T-cell (primary cell): Measurements from ENCODE around the gene ENO4. TPM values are rescaled to one million over a fixed set of nuclear protein-coding genes. Genes with fewer than 3 reads are reported as not detected.

Source experiments
- ATAC-seq, 4 experiments: fragments of 200-7000 bp in 3 of 4; fragments of 150-1000 bp in 1 of 4; cut with Tn5 transposase; replicated peaks in 1 of 4; 1 replicate in 3 of 4; 2 replicates in 1 of 4; pipeline ENCODE4 v1.10.0; 2021; ENCODE audit warnings: moderate library complexity in 3 of 4, mild to moderate bottlenecking in 2 of 4, moderate number of reproducible peaks in 1 of 4
- CTCF ChIA-PET, 2 donors: fragments of 300-600 bp; sonication (Branson Sonifier 250); formaldehyde crosslinking; loops; one replicate each; lab custom pipeline; 2022; ENCODE audit warnings: antibody characterized with exemption in 2 of 2; lab: Charles Lee
- POLR2A ChIA-PET, 2 donors: fragments of 300-600 bp; sonication (Branson Sonifier 250); formaldehyde crosslinking; loops; one replicate each; lab custom pipeline; 2022; ENCODE audit warnings: antibody characterized with exemption in 2 of 2; lab: Charles Lee
- DNase-seq, 35 experiments: peaks; one replicate each; pipeline versions ENCODE4 v3.0.0 to v3.0.0-alpha.2; 2013 to 2023
- H3K27ac ChIP-seq: one replicate; pipeline ENCODE4 v1.5.1; 2013; ENCODE audit warnings: low read length
- H3K27me3 ChIP-seq, 2 experiments: replicated peaks in 1 of 2; 1 replicate in 1 of 2; 2 replicates in 1 of 2; pipeline versions ENCODE4 v1.6.1 to v1.7.0; 2013; ENCODE audit warnings: low read length in 1 of 2, mixed read lengths in 1 of 2; ENCODE audit not compliant: control insufficient read depth in 2 of 2, insufficient read depth in 2 of 2; ENCODE audit errors: extremely low read depth in 1 of 2
- H3K36me3 ChIP-seq, 2 donors: 1 replicate in 1 of 2; 2 replicates in 1 of 2; pipeline versions ENCODE4 v1.6.1 to v1.7.0; 2013; ENCODE audit warnings: low read length in 1 of 2; ENCODE audit not compliant: control insufficient read depth in 2 of 2, insufficient read depth in 1 of 2; ENCODE audit errors: extremely low read depth in 1 of 2
- H3K4me1 ChIP-seq, 2 experiments: 1 replicate in 1 of 2; 2 replicates in 1 of 2; pipeline versions ENCODE4 v1.6.1 to v1.7.0; 2013; ENCODE audit warnings: low read length in 2 of 2, mixed read lengths in 1 of 2; ENCODE audit not compliant: insufficient read depth in 2 of 2, control insufficient read depth in 1 of 2; ENCODE audit errors: extremely low read depth in 1 of 2
- H3K4me3 ChIP-seq, 2 donors: 1 replicate in 1 of 2; 2 replicates in 1 of 2; pipeline versions ENCODE4 v1.5.1 to v1.7.0; 2013; ENCODE audit warnings: mild to moderate bottlenecking in 2 of 2, low read length in 1 of 2, moderate library complexity in 1 of 2; ENCODE audit not compliant: control insufficient read depth in 1 of 2; ENCODE audit errors: extremely low read depth in 1 of 2
- H3K9me3 ChIP-seq: 2 replicates; pipeline ENCODE4 v1.7.0; 2013
- H3K27ac Mint-ChIP-seq, 2 donors: one replicate each; pipeline ENCODE4 v1.8.0; 2020 to 2021; ENCODE audit warnings: mild to moderate bottlenecking in 2 of 2, mixed read lengths in 2 of 2
- H3K27me3 Mint-ChIP-seq, 2 donors: one replicate each; pipeline ENCODE4 v1.8.0; 2021 to 2022; ENCODE audit warnings: mixed read lengths in 2 of 2
- H3K36me3 Mint-ChIP-seq: one replicate; pipeline ENCODE4 v1.8.0; 2021; ENCODE audit warnings: mixed read lengths
- H3K4me1 Mint-ChIP-seq, 3 donors: one replicate each; pipeline ENCODE4 v1.8.0; 2020 to 2022; ENCODE audit warnings: mixed read lengths in 3 of 3, mild to moderate bottlenecking in 1 of 3
- H3K4me3 Mint-ChIP-seq, 3 donors: one replicate each; pipeline ENCODE4 v1.8.0; 2020 to 2022; ENCODE audit warnings: mild to moderate bottlenecking in 3 of 3, mixed read lengths in 3 of 3, moderate library complexity in 3 of 3
- H3K9me3 Mint-ChIP-seq, 3 donors: one replicate each; pipeline ENCODE4 v1.8.0; 2020 to 2022; ENCODE audit warnings: mixed read lengths in 3 of 3
- WGBS: methylation state at CpG from one replicate; pipeline ENCODE4 v1.1.5; 2013; ENCODE audit warnings: missing lambda C conversion rate; ENCODE audit not compliant: insufficient coverage; 5-methylcytosine and 5-hydroxymethylcytosine counted together
- total RNA-seq, 35 experiments: library from RNA in 6 of 35; stranded (reverse) in 6 of 35; fragments of 120-200 nt in 1 of 35; gene quantifications; one replicate each; pipeline versions ENCODE4 v1.2.1 to v1.2.4 and lab custom pipeline; 2013 to 2026

The ENO4 gene
- total RNA-seq (not detected), total RNA-seq (lab: John Stamatoyannopoulos, UW) (0 to 0.14 (median 0) reads per million in 29 experiments)
- not detected for total RNA-seq (2013)

DNA sequence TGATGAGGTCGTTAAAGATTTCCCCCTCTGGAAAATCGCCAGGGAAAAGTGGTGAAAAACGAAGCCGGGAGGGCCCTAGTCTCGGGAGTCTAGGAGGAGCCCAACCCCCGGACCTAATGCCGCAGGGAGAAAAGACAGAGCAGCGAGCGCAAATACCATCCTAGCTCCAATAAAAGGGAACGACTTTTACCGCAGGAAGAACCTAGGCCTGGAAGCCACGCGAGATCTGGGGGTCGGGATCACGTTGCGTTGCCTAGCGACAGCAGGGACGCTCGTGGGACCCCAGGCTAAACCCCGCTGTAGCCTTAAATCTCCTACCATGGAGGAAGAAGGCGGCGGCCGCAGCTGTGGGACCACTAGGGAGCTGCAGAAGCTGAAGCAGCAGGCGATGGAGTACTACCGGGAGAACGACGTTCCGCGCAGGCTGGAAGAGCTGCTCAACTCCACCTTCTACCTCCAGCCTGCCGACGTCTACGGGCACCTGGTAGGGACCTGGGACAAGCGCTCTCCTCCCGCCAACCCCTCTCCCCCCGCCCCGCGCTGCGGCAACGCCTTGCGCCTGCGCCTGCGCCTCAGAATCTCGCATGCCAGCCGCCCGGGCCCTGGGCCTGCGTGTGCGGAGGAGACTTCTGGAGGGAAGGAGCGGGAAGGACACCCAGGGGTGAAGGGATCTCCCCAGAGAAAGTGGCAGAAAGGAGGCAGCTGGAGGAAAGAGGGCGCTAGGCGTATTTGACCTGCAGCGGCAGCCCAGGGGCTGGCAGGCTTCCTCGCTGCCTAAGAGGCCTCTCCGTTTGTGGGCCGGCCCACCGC is at the start of gene ENO4:
Gene ENO4 (plus strand): TSS at position 252 of the 810 bp plus-strand sequence. CDS start 68 bp downstream, at position 320.
- Mint-ChIP-seq H3K9me3 (no peaks in the 10 kb centered on the region), H3K36me3 (no peaks in the 10 kb centered on the region), H3K27me3 (peaks cover 60 to 61% of the 10 kb centered on the region in 2 donors), H3K4me3 (peak within 1 kb of the TSS; percentile 2 to 63 (median 39)), H3K27ac (no peak within 1 kb of the TSS), H3K4me1 (peaks cover 5 to 20% (median 7%) of the 10 kb centered on the region in 3 donors)
- Histone ChIP-seq H3K4me3 (peak within 1 kb of the TSS; percentile 5 to 35), H3K9me3 (no peaks in the 10 kb centered on the region), H3K27ac (no peak within 1 kb of the TSS), H3K36me3 (no peaks in the 10 kb centered on the region), H3K4me1 (peaks cover 0 to 10% of the 10 kb centered on the region in 2 experiments), H3K27me3 (peaks cover 0 to 36% of the 10 kb centered on the region in 2 experiments)
- ChIA-PET POLR2A (no interaction called here), CTCF (no interaction called here)
- ATAC-seq (peak; percentile 12 to 48 (median 36)), DNase-seq (peak in 10 of 35 experiments; percentile 1 to 34 (median 4))
- 10% methylated on average over 39 of the region's 55 CpGs for WGBS

- ChIA-PET POLR2A (interaction anchor here in 1 of 2 donors (0.9 kb wide), 1 partner anchor 98 kb away, joined by 3 read pairs; no protein-coding TSS in a partner anchor), CTCF (interaction anchor here (1.2 to 5.5 kb wide), 6 partner anchors 12 to 376 kb away, joined by 3 to 108 read pairs (median 6); no protein-coding TSS in a partner anchor)
- Mint-ChIP-seq H3K36me3 (no peaks in the 10 kb centered on the region), H3K4me3 (no peak overlapping the region), H3K9me3 (no peaks in the 10 kb centered on the region), H3K4me1 (no peaks in the 10 kb centered on the region), H3K27me3 (peaks cover 19 to 20% of the 10 kb centered on the region in 2 donors), H3K27ac (no peak overlapping the region)
- Histone ChIP-seq H3K4me1 (no peaks in the 10 kb centered on the region), H3K4me3 (no peak overlapping the region), H3K9me3 (no peaks in the 10 kb centered on the region), H3K36me3 (no peaks in the 10 kb centered on the region), H3K27me3 (peaks cover 0 to 37% of the 10 kb centered on the region in 2 experiments), H3K27ac (no peak overlapping the region)
- DNase-seq, result no peak
- no peak for ATAC-seq
- WGBS, result 93% methylated on average over 5 of the region's 9 CpGs
Observed at GRCh38 chr10:116800286-116800929, 48.9 kb upstream of the ENO4 start.

DNA sequence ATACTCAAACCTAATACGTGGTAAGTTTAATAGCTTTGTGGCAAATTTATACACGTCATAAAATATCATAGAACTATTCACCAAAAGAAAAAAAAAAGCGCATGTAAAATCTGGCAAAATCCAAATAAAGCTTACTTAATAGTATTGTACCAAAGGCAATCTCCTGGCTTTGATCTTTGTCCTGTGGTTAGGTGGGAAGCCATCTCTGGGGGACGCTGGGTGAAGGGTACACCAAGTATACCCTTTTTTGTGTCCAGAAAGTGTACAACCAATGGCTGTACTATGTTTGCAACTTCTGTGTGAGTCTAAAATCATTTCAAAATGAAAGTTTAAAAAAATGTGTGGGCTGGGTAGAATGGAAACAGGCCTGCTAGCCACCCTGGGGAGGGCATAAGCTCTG is 47.6 kb upstream of the ENO4 start:
- ChIA-PET POLR2A (no interaction called here), CTCF (interaction anchor here (0.9 to 2.1 kb wide), 5 partner anchors 14 to 375 kb away, joined by 3 to 8 read pairs (median 6); no protein-coding TSS in a partner anchor)
- DNase-seq, result no peak
- H3K4me1 ChIP-seq, result no peaks in the 10 kb centered on the region
- no peak overlapping the region for H3K27ac Mint-ChIP-seq
- H3K4me1 Mint-ChIP-seq, result no peaks in the 10 kb centered on the region
- no peaks in the 10 kb centered on the region for H3K9me3 ChIP-seq
- peaks cover 17 to 20% of the 10 kb centered on the region in 2 donors for H3K27me3 Mint-ChIP-seq
- no peak overlapping the region for H3K4me3 ChIP-seq
- no peaks in the 10 kb centered on the region for H3K9me3 Mint-ChIP-seq
- no peaks in the 10 kb centered on the region for H3K36me3 Mint-ChIP-seq
- no peak overlapping the region for H3K27ac ChIP-seq
- 67% methylated on average over 1 of the region's 4 CpGs for WGBS
- no peak overlapping the region for H3K4me3 Mint-ChIP-seq
- H3K27me3 ChIP-seq, result peaks cover 0 to 32% of the 10 kb centered on the region in 2 experiments
- no peak for ATAC-seq
- H3K36me3 ChIP-seq, result no peaks in the 10 kb centered on the region

DNA sequence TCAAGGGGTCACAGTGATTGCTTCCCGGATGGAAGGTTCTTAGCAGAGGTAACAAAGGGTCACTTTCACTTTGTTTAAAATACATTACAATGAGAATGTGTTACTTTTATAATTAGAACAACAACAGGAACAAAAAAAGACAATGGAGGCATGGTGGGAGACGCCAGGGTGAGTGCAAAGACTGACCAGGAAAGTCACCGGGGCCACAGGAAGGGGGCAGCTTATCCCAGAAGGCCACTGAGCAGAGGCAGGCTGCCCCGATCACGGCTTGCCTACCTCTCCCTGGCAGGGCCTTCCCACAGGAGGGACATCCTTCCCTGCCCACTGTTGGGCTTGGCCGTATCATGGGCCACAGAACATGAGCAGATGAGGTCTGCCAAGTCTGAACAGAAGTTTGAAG is 46.8 kb upstream of the ENO4 start:
- Histone ChIP-seq H3K27ac (no peak overlapping the region), H3K4me3 (no peak overlapping the region), H3K9me3 (no peaks in the 10 kb centered on the region), H3K4me1 (no peaks in the 10 kb centered on the region), H3K27me3 (peaks cover 0 to 24% of the 10 kb centered on the region in 2 experiments), H3K36me3 (no peaks in the 10 kb centered on the region)
- Mint-ChIP-seq H3K27ac (no peak overlapping the region), H3K4me1 (no peaks in the 10 kb centered on the region), H3K4me3 (no peak overlapping the region), H3K27me3 (peaks cover 13% of the 10 kb centered on the region in 2 donors), H3K9me3 (no peaks in the 10 kb centered on the region), H3K36me3 (no peaks in the 10 kb centered on the region)
- DNase-seq, result no peak
- WGBS, result 86% methylated on average over 3 of the region's 6 CpGs
- ATAC-seq, result no peak
- ChIA-PET POLR2A (no interaction called here), CTCF (no interaction called here)

GRCh38 chr10:116802876-116803275 is 46.4 kb upstream of the ENO4 start:
- no peak for DNase-seq
- Mint-ChIP-seq H3K9me3 (no peaks in the 10 kb centered on the region), H3K4me1 (no peaks in the 10 kb centered on the region), H3K4me3 (no peak overlapping the region), H3K36me3 (no peaks in the 10 kb centered on the region), H3K27ac (no peak overlapping the region), H3K27me3 (peaks cover 9% of the 10 kb centered on the region in 2 donors)
- Histone ChIP-seq H3K9me3 (no peaks in the 10 kb centered on the region), H3K27ac (no peak overlapping the region), H3K27me3 (peaks cover 0 to 20% of the 10 kb centered on the region in 2 experiments), H3K36me3 (no peaks in the 10 kb centered on the region), H3K4me3 (no peak overlapping the region), H3K4me1 (no peaks in the 10 kb centered on the region)
- 88% methylated on average over 19 of the region's 19 CpGs for WGBS
- ChIA-PET POLR2A (no interaction called here), CTCF (no interaction called here)
- no peak for ATAC-seq

GRCh38 chr10:116803451-116804249 is 45.6 kb upstream of the ENO4 start:
- Mint-ChIP-seq H3K4me3 (no peak overlapping the region), H3K9me3 (no peaks in the 10 kb centered on the region), H3K36me3 (no peaks in the 10 kb centered on the region), H3K27me3 (peaks cover 8 to 10% of the 10 kb centered on the region in 2 donors), H3K27ac (no peak overlapping the region), H3K4me1 (no peaks in the 10 kb centered on the region)
- H3K4me1 ChIP-seq, result no peaks in the 10 kb centered on the region
- H3K4me3 ChIP-seq, result no peak overlapping the region
- ATAC-seq (no peak), DNase-seq (no peak)
- H3K27ac ChIP-seq, result no peak overlapping the region
- H3K27me3 ChIP-seq, result peaks cover 0 to 17% of the 10 kb centered on the region in 2 experiments
- H3K9me3 ChIP-seq, result no peaks in the 10 kb centered on the region
- 89% methylated on average over 17 of the region's 22 CpGs for WGBS
- H3K36me3 ChIP-seq, result no peaks in the 10 kb centered on the region
- CTCF ChIA-PET, result no interaction called here
- POLR2A ChIA-PET, result no interaction called here
